BLaER1 treated with 17β-estradiol and CSF1 and Interleukin-3, amounts not matched to agents 10 nM and 100 nM (cell line): ENCODE data around the gene AUH.
A peak's percentile ranks its signal among the peaks of the same experiment; 100 is the strongest.

ENCODE experiments used
- H3K27ac ChIP-seq, 11 experiments: shearing (Covaris generic); formaldehyde crosslinking; 2 replicates each; pipeline ENCODE4 v1.8.1; 2022
- H3K27me3 ChIP-seq, 11 experiments: shearing (Covaris generic); formaldehyde crosslinking; 2 replicates each; pipeline ENCODE4 v1.8.1; 2022
- H3K36me3 ChIP-seq, 11 experiments: shearing (Covaris generic); formaldehyde crosslinking; 2 replicates each; pipeline ENCODE4 v1.8.1; 2022
- H3K4me1 ChIP-seq, 10 experiments: shearing (Covaris generic); formaldehyde crosslinking; 2 replicates each; pipeline ENCODE4 v1.8.1; 2022
- H3K4me2 ChIP-seq, 11 experiments: shearing (Covaris generic); formaldehyde crosslinking; 2 replicates each; pipeline ENCODE4 v1.8.1; 2022
- H3K4me3 ChIP-seq, 10 experiments: shearing (Covaris generic); formaldehyde crosslinking; 2 replicates each; pipeline ENCODE4 v1.8.1; 2022
- H3K9ac ChIP-seq, 11 experiments: shearing (Covaris generic); formaldehyde crosslinking; 2 replicates each; pipeline ENCODE4 v1.8.1; 2022
- H3K9me3 ChIP-seq, 11 experiments: shearing (Covaris generic); formaldehyde crosslinking; replicated peaks in 1 of 11; 2 replicates each; pipeline ENCODE4 v1.8.1; 2022
- H4K20me1 ChIP-seq, 11 experiments: shearing (Covaris generic); formaldehyde crosslinking; 2 replicates each; pipeline ENCODE4 v1.8.1; 2022
- Cebpa-rat ChIP-seq, 11 experiments: shearing (Covaris generic); IDR thresholded peaks; 2 replicates each; pipeline ENCODE4 v1.8.1; 2022

The AUH gene

GRCh38 chr9:91214086-91214485, 147.6 kb downstream of the AUH start:
- TF ChIP-seq Cebpa-rat (IDR thresholded peaks at IDR 0.05), result no peak
- H3K27me3 ChIP-seq, result no peaks in the 10 kb centered on the region
- peaks cover 16 to 26% (median 20%) of the 10 kb centered on the region in 11 experiments; a peak in 21 of 22 replicates for H3K9me3 ChIP-seq
- no peak overlapping the region for H3K4me3 ChIP-seq
- no peaks in the 10 kb centered on the region for H4K20me1 ChIP-seq
- H3K4me2 ChIP-seq, result no peak overlapping the region
- peaks cover 0 to 32% (median 11%) of the 10 kb centered on the region in 11 experiments; a peak in 11 of 22 replicates for H3K36me3 ChIP-seq
- no peak overlapping the region for H3K9ac ChIP-seq
- H3K4me1 ChIP-seq, result no peaks in the 10 kb centered on the region
- no peak overlapping the region for H3K27ac ChIP-seq

GRCh38 chr9:91212596-91213243, 149.0 kb downstream of the AUH start:
- H3K9me3 ChIP-seq, result peaks cover 16 to 33% (median 26%) of the 10 kb centered on the region in 11 experiments; a peak in 21 of 22 replicates
- no peak overlapping the region for H3K27ac ChIP-seq
- no peak overlapping the region for H3K4me2 ChIP-seq
- H3K4me3 ChIP-seq, result no peak overlapping the region
- no peak for TF ChIP-seq Cebpa-rat (IDR thresholded peaks at IDR 0.05)
- H3K27me3 ChIP-seq, result no peaks in the 10 kb centered on the region
- H3K4me1 ChIP-seq, result peaks cover 12 to 13% (median 13%) of the 10 kb centered on the region in 10 experiments
- no peaks in the 10 kb centered on the region for H4K20me1 ChIP-seq
- H3K36me3 ChIP-seq, result peaks cover 0 to 26% (median 4%) of the 10 kb centered on the region in 11 experiments; a peak in 9 of 22 replicates
- H3K9ac ChIP-seq, result no peak overlapping the region

- H3K27me3 ChIP-seq, result no peaks in the 10 kb centered on the region
- H3K4me1 ChIP-seq, result peaks cover 18 to 21% (median 20%) of the 10 kb centered on the region in 10 experiments
- no peak overlapping the region for H3K9ac ChIP-seq
- TF ChIP-seq Cebpa-rat (IDR thresholded peaks at IDR 0.05), result no peak
- H3K9me3 ChIP-seq, result peaks cover 16 to 33% (median 26%) of the 10 kb centered on the region in 11 experiments; a peak in 21 of 22 replicates
- H3K4me2 ChIP-seq, result no peak overlapping the region
- H3K27ac ChIP-seq, result no peak overlapping the region
- H4K20me1 ChIP-seq, result no peaks in the 10 kb centered on the region
- peaks cover 0 to 21% (median 0%) of the 10 kb centered on the region in 11 experiments; a peak in 4 of 22 replicates for H3K36me3 ChIP-seq
- no peak overlapping the region for H3K4me3 ChIP-seq
Observed at GRCh38 chr9:91211919-91212318, 149.8 kb downstream of the AUH start.

GRCh38 chr9:91211414-91211813, 150.3 kb downstream of the AUH start:
- Histone ChIP-seq H3K36me3 (peaks cover 0 to 21% (median 0%) of the 10 kb centered on the region in 11 experiments; a peak in 4 of 22 replicates), H3K27me3 (no peaks in the 10 kb centered on the region), H3K4me1 (peaks cover 18 to 21% (median 20%) of the 10 kb centered on the region in 10 experiments), H3K4me2 (no peak overlapping the region), H3K4me3 (no peak overlapping the region), H3K27ac (no peak overlapping the region), H3K9me3 (peaks cover 16 to 33% (median 26%) of the 10 kb centered on the region in 11 experiments; a peak in 21 of 22 replicates), H3K9ac (no peak overlapping the region), H4K20me1 (no peaks in the 10 kb centered on the region)
- TF ChIP-seq Cebpa-rat (IDR thresholded peaks at IDR 0.05), result no peak

- Histone ChIP-seq H3K9ac (no peak overlapping the region), H3K27ac (no peak overlapping the region; a peak in 1 of 22 replicates), H3K36me3 (peaks cover 0 to 21% (median 0%) of the 10 kb centered on the region in 11 experiments; a peak in 4 of 22 replicates), H3K4me1 (peaks cover 18 to 21% (median 20%) of the 10 kb centered on the region in 10 experiments), H4K20me1 (no peaks in the 10 kb centered on the region), H3K9me3 (peaks cover 16 to 41% (median 35%) of the 10 kb centered on the region in 11 experiments), H3K4me3 (no peak overlapping the region; a peak in 1 of 20 replicates), H3K4me2 (no peak overlapping the region), H3K27me3 (no peaks in the 10 kb centered on the region)
- no peak for TF ChIP-seq Cebpa-rat (IDR thresholded peaks at IDR 0.05)
Observed at GRCh38 chr9:91210318-91210717, 151.4 kb downstream of the AUH start.

- H4K20me1 ChIP-seq, result no peaks in the 10 kb centered on the region
- no peak for TF ChIP-seq Cebpa-rat (IDR thresholded peaks at IDR 0.05)
- H3K4me1 ChIP-seq, result peaks cover 18 to 21% (median 20%) of the 10 kb centered on the region in 10 experiments
- H3K4me2 ChIP-seq, result peak overlapping the region in 10 of 11 experiments; percentile 48 to 77 (median 63); a peak in 19 of 22 replicates
- peak overlapping the region in 9 of 11 experiments; percentile 34 to 81 (median 55); a peak in 17 of 22 replicates for H3K27ac ChIP-seq
- H3K27me3 ChIP-seq, result no peaks in the 10 kb centered on the region
- peak overlapping the region in 3 of 11 experiments; percentile 60 to 65 (median 61); a peak in 3 of 22 replicates for H3K9ac ChIP-seq
- peak overlapping the region in 1 of 10 experiments; percentile 21; a peak in 1 of 20 replicates for H3K4me3 ChIP-seq
- H3K9me3 ChIP-seq, result peaks cover 23 to 51% (median 38%) of the 10 kb centered on the region in 11 experiments
- peaks cover 0 to 21% (median 0%) of the 10 kb centered on the region in 11 experiments; a peak in 4 of 22 replicates for H3K36me3 ChIP-seq
Observed at GRCh38 chr9:91208837-91209236, 152.9 kb downstream of the AUH start.

GRCh38 chr9:91208419-91208745, 153.3 kb downstream of the AUH start:
- peaks cover 18 to 21% (median 20%) of the 10 kb centered on the region in 10 experiments for H3K4me1 ChIP-seq
- peak overlapping the region in 1 of 10 experiments; percentile 42; a peak in 2 of 20 replicates for H3K4me3 ChIP-seq
- peaks cover 26 to 55% (median 43%) of the 10 kb centered on the region in 11 experiments for H3K9me3 ChIP-seq
- H4K20me1 ChIP-seq, result no peaks in the 10 kb centered on the region
- TF ChIP-seq Cebpa-rat (IDR thresholded peaks at IDR 0.05), result no peak
- H3K27me3 ChIP-seq, result no peaks in the 10 kb centered on the region
- peak overlapping the region; percentile 48 to 77 (median 63) for H3K4me2 ChIP-seq
- peaks cover 0 to 20% (median 0%) of the 10 kb centered on the region in 11 experiments; a peak in 4 of 22 replicates for H3K36me3 ChIP-seq
- peak overlapping the region in 3 of 11 experiments; percentile 60 to 65 (median 61); a peak in 7 of 22 replicates for H3K9ac ChIP-seq
- peak overlapping the region in 9 of 11 experiments; percentile 34 to 81 (median 55); a peak in 17 of 22 replicates for H3K27ac ChIP-seq

- Histone ChIP-seq H3K4me2 (peak overlapping the region; percentile 48 to 77 (median 63)), H3K4me3 (peak overlapping the region in 1 of 10 experiments; percentile 42; a peak in 2 of 20 replicates), H3K4me1 (peaks cover 18 to 21% (median 20%) of the 10 kb centered on the region in 10 experiments), H3K36me3 (peaks cover 0 to 14% (median 0%) of the 10 kb centered on the region in 11 experiments; a peak in 3 of 22 replicates), H3K9me3 (peaks cover 29 to 61% (median 47%) of the 10 kb centered on the region in 11 experiments), H3K9ac (peak overlapping the region in 4 of 11 experiments; percentile 24 to 65 (median 60); a peak in 8 of 22 replicates), H4K20me1 (no peaks in the 10 kb centered on the region), H3K27me3 (no peaks in the 10 kb centered on the region), H3K27ac (peak overlapping the region in 10 of 11 experiments; percentile 7 to 81 (median 57); a peak in 18 of 22 replicates)
- peak in 2 of 11 experiments; percentile 39 to 66; a peak in 3 of 22 replicates for TF ChIP-seq Cebpa-rat (IDR thresholded peaks at IDR 0.05)
Observed at GRCh38 chr9:91207729-91208418, 153.8 kb downstream of the AUH start.
